HCEC 1CT (cell line): ENCODE measurements around the gene ZNF555.
"Not testable (repeated sequence)": the region's sequence is repeated elsewhere in the genome, so short reads cannot be mapped to it uniquely, and the experiment has no call there.

Experiments
- DNase-seq: peaks from one replicate; pipeline ENCODE4 v3.0.0-alpha.2; 2017

Gene ZNF555

GRCh38 chr19:2840794-2841791 lies at the start of gene ZNF555:
Gene ZNF555, plus strand, starts transcription at chr19:2841475. Its CDS starts 98 bp downstream, at chr19:2841573.
- DNase-seq = peak; percentile 97

GRCh38 chr19:2791876-2792275 lies 49.4 kb upstream of the ZNF555 start:
- DNase-seq = no peak

- DNase-seq = not testable (repeated sequence)
Observed at GRCh38 chr19:2792666-2793065, 48.6 kb upstream of the ZNF555 start.

DNA sequence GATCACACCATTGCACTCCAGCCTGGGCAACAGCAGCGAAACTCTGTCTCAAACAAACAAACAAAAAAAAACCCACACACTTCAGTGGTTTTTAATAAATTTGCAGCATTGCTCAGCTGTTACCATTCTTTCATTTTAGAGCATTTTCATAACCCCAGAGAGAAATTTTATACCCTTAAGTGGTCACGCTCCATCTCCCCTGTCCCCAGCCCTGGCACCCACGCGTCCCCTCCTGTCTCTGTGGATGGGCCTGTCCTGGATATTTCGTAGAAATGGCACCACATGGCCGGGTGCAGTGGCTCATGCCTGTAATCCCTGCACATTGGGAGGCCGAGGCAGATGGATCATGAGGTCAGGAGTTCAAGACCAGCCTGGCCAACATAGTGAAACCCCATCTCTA lies 48.1 kb upstream of the ZNF555 start:
- DNase-seq = no peak

- no peak for DNase-seq
Observed at GRCh38 chr19:2793577-2793976, 47.7 kb upstream of the ZNF555 start.

GRCh38 chr19:2795827-2796658 lies 45.2 kb upstream of the ZNF555 start:
- no peak for DNase-seq

DNA sequence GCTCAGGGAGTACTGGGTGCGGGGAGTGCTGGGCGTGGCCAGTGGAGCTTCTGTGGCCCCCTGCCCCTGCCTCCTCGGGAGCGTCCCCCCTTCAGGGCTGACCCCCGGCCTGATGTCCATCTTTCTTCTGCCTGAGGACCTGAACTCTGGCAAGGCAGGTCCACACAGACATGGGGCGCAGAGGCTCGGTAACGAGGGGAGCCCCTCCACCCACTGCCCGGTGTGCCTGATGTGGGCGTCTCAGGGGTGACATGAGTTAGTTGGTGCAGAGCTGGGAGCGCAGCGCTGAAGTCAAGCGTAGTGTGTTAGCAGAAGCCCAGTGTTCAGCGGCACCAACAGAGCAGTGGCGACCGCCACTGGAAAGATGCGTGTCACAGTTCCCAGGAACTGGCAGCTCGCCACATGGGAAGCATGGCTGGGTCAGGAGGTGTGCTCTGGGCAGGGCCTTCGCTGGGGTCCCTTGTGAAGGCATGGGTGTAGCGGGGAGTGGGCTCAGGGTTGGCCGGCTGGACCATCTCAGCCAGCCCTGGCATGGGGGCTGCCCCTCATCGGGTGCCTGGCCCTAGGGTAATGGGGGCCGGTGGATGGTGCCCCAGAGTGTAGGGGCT lies 44.5 kb upstream of the ZNF555 start:
- DNase-seq = no peak

- no peak for DNase-seq
Observed at GRCh38 chr19:2797280-2797679, 44.0 kb upstream of the ZNF555 start.

- DNase-seq = no peak
Observed at GRCh38 chr19:2798158-2798685, 43.1 kb upstream of the ZNF555 start.

GRCh38 chr19:2798733-2799132 lies 42.5 kb upstream of the ZNF555 start:
- DNase-seq = no peak

- DNase-seq = no peak
Observed at GRCh38 chr19:2799273-2800020, 41.8 kb upstream of the ZNF555 start.

DNA sequence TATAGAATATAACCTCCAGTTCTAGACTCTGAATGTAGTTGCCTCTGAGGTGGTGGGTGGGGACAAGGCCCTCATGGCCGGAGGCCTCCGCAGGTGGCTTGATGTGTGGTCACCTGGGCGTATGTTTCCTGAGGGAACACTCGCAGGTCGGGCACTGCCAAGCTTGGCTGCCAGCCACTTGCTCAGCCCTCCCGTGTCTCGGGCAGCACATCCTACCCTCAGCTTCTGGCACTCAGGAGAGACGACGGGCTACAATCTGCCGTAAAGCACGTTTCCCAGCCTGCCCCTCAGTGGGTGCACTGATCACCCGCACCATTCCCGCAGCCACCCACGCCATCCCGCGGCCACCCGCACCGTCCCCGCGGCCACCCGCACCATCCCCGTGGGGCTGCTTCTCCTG lies 40.8 kb upstream of the ZNF555 start:
- no peak for DNase-seq

DNA sequence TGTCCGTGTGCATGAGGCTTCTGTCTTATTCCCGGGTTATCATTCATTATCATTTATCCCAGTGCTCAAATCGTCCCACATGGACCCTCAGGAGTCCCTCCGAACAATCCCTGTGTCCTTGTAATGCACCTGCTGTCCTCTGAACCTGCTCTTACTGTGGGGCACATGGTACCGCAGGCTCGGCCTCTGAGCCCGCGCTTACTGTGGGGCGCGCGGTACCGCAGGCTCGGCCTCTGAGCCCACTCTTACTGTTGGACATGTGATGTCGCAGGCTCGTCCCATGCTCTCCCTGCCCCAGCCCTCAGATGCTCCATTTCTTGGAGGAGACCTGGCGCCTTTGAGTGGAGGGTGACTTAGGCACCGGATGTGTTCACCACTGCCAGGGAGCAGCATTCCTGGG lies 38.4 kb upstream of the ZNF555 start:
- no peak for DNase-seq

DNA sequence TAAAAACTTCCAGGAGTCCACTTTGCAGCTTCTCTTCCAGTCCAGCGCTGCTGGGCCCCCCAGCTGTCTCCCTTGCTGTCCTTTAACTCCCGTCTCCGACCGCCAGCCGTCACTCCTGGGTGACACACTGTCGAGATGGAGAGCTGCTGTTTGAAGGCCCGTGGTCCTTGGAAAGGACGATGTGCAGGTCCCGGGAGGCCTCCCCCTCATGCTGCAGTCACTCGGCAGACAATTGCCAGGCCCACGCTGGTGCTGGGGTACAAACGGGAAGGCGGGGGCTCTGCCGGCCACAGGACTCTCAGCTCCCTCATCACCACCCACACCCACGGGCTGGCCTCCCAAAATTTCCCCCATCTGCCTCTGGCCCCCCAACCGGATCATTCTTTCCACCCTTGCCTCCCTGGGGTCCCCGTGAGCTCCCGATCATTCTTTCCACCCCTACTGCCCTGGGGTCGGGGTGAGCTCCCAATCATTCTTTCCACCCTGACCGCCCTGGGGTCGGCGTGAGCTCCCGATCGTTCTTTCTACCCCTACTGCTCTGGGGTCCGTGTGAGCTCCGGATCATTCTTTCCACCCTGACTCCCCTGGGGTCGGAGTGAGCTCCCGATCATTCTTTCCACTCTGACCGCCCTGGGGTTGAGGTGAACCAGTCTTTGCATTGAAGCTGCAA lies 37.7 kb upstream of the ZNF555 start:
- DNase-seq = no peak

DNA sequence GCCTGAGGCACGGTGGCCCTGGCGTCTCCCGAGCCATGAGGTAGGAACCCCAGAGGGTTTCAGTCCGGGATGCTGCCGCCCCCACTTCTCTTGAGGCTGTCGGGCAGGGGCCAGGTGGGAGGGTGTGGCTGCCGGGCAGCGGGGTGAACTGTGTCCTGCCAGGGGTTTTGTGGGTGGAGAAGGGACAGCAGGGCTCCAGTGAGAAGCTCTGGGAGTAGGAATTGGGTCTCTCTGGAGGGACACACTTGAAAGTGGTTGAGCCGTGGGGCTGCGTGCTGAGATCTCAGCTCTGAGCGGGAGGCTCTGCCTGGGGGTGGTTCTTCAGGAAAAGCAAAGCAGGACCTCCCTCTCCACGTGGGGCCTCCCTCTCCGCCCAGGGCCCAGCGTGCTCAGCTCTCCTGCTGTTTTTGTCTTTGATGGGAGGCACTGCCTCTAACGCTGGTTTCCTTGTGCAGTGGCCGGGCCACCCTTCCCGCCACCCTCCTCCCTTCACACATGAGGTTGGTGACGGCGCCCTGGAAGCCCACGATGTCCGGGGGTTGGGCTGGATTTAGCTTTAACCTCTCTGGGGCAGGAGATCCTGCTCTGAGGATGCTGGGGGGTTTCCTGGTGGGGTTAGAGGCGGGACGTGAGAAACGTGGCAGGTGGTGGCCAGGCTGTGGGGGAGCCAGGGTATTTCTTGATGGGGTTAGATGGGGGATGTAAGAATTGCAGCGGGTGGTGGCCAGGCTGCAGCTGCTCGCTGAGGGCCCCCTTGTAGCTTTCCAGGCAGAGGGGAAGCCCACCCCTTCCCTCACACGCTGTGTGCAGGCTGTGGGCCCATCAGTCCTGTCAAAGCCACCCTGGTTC lies 36.9 kb upstream of the ZNF555 start:
- DNase-seq = no peak

DNA sequence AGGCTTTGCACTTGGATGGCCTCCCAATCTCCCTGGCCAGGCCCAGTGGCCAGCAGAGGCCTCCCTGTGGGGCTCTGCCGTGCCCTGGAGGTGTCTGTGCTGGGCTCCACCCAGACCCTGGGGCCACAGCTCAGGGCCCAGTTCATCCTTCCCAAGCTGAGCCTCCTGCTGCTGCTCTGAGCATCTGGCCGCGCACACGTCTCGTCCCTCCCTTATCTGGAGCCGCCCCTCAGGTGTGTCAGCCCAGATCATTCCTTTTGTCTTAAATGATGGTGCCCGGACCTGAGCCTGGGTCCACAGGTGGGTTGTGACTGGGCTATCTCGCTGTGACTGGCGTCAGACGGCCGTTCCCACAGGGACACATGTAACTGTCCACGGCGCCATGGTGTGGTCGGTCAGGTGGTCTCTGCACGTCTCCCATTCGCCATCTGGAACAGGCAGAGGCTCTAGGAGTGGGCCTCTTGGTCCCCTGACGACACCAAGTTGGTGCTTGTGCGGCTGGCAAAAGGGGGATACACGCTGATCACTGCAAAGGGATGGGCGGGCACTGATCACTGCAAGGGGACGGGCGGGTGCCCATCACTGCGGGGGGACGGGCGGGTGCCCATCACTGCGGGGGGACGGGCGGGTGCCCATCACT lies 35.9 kb upstream of the ZNF555 start:
- DNase-seq = no peak

- no peak for DNase-seq
Observed at GRCh38 chr19:2805991-2806649, 35.2 kb upstream of the ZNF555 start.

- DNase-seq = no peak
Observed at GRCh38 chr19:2806736-2807378, 34.4 kb upstream of the ZNF555 start.
